ENCODE measurements around the gene GTF2A1L. TPM values are rescaled to one million over a fixed set of nuclear protein-coding genes. Genes with fewer than 3 reads are reported as not detected.

The GTF2A1L gene
- total RNA-seq, 1 donor from 2014 or later: 12.8 TPM

DNA sequence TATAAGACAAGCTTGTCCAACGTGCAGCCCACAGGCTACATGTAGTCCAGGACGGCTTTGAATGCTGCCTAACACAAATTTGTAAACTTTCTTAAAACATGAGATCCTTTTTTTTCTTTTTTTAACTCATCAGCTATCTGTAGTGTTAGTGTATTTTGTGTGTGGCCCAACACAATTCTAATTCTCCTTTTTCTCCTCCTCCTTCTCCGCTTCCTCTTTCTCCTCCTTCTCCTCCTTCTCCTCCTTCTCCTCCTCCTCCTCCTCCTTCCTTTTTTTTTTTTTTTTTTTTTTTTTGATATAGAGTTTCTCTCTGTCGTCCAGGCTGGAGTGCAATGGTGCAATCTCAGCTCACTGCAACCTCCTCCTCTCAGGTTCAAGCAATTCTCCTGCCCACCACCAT, 39.3 kb upstream of the GTF2A1L start:
- H3K27me3 ChIP-seq: no peaks in the 10 kb centered on the region
- intact Hi-C loops (cut with DNase I): loop anchor here (5.0 kb wide), 1 partner anchor 61 kb away; no protein-coding TSS in a partner anchor
- peaks cover 0 to 8% of the 10 kb centered on the region in 2 donors for H3K36me3 ChIP-seq
- H3K9me3 ChIP-seq: no peaks in the 10 kb centered on the region
- H3K27ac ChIP-seq: no peak overlapping the region
- H3K4me3 ChIP-seq: no peak overlapping the region
- TF ChIP-seq POLR2AphosphoS5 (IDR thresholded peaks at IDR 0.05; ENCODE audit: insufficient read depth in 1 of 2, low read depth in 1 of 2): no peak
- TF ChIP-seq CTCF (IDR thresholded peaks at IDR 0.05): no peak
- no peak for TF ChIP-seq POLR2A (IDR thresholded peaks at IDR 0.05)
- DNase-seq (ENCODE audit: extremely low spot score in 2 of 2): no peak
- no peaks in the 10 kb centered on the region for H3K4me1 ChIP-seq

DNA sequence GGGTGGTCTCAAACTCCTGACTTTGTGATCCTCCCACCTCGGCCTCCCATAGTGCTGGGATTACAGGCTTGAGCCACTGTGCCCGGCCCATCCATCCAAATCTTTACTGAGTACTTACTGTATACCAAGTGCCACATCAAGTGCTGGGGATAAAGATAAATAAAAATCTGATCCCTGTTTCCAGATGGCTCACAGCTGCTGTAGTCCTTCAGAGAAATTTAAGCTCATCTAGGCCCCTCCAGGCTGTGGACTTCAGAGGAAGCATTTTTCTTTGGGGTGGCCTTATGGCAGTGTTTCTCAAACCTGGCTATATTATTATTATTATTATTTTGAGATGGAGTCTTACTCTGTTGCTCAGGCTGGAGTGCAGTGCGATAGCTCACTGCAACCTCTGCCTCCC, 33.7 kb upstream of the GTF2A1L start:
- no peaks in the 10 kb centered on the region for H3K4me1 ChIP-seq

GRCh38 chr2:48584551-48584950, 33.1 kb upstream of the GTF2A1L start:
- intact Hi-C loops (cut with DNase I): no loop called here
- Histone ChIP-seq H3K36me3 (peaks cover 0 to 7% of the 10 kb centered on the region in 2 donors), H3K27ac (no peak overlapping the region), H3K4me1 (no peaks in the 10 kb centered on the region), H3K27me3 (no peaks in the 10 kb centered on the region), H3K4me3 (no peak overlapping the region), H3K9me3 (no peaks in the 10 kb centered on the region)
- TF ChIP-seq POLR2AphosphoS5 (IDR thresholded peaks at IDR 0.05; ENCODE audit: insufficient read depth in 1 of 2, low read depth in 1 of 2) (no peak), POLR2A (IDR thresholded peaks at IDR 0.05) (no peak), CTCF (IDR thresholded peaks at IDR 0.05) (no peak)
- DNase-seq (ENCODE audit: extremely low spot score in 2 of 2): no peak

More for the DNA sequence above, 33.7 kb upstream of the GTF2A1L start:
- DNase-seq (ENCODE audit: extremely low spot score in 2 of 2): no peak
- TF ChIP-seq POLR2A (IDR thresholded peaks at IDR 0.05) (no peak), CTCF (IDR thresholded peaks at IDR 0.05) (no peak), POLR2AphosphoS5 (IDR thresholded peaks at IDR 0.05; ENCODE audit: insufficient read depth in 1 of 2, low read depth in 1 of 2) (no peak)
- intact Hi-C loops (cut with DNase I): no loop called here
- H3K4me3 ChIP-seq: no peak overlapping the region
- H3K36me3 ChIP-seq: peaks cover 0 to 7% of the 10 kb centered on the region in 2 donors
- no peak overlapping the region for H3K27ac ChIP-seq
- no peaks in the 10 kb centered on the region for H3K27me3 ChIP-seq
- no peaks in the 10 kb centered on the region for H3K9me3 ChIP-seq

- Histone ChIP-seq H3K36me3 (no peaks in the 10 kb centered on the region), H3K4me3 (no peak overlapping the region), H3K27ac (no peak overlapping the region), H3K9me3 (no peaks in the 10 kb centered on the region), H3K4me1 (no peaks in the 10 kb centered on the region), H3K27me3 (no peaks in the 10 kb centered on the region)
- no peak for TF ChIP-seq POLR2A (IDR thresholded peaks at IDR 0.05)
- no peak for TF ChIP-seq CTCF (IDR thresholded peaks at IDR 0.05)
- no peak for TF ChIP-seq POLR2AphosphoS5 (IDR thresholded peaks at IDR 0.05; ENCODE audit: insufficient read depth in 1 of 2, low read depth in 1 of 2)
- intact Hi-C loops (cut with DNase I): no loop called here
- DNase-seq (ENCODE audit: extremely low spot score in 2 of 2): no peak
These were observed 31.2 kb upstream of the GTF2A1L start for GRCh38 chr2:48586433-48586832.

DNA sequence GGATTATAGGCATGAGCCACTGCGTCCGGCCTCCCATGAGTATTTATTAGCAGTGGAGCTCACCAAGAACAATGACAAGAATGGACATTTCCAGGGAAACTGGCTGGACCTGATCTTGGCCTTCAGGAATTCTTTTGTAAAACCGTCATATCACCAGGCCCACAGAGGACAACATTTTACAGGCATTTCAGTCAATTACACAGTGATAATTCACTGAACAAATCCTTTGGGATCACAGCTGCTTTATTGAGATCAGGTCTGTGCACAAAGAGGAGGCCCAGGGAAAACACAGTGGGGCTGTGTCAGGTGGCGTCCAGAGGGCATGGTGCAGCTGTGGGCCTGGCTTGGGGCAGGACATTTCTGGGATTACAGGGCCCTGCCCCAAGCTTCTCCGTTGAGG, 30.1 kb upstream of the GTF2A1L start:
- Histone ChIP-seq H3K36me3 (no peaks in the 10 kb centered on the region), H3K9me3 (no peaks in the 10 kb centered on the region), H3K27ac (no peak overlapping the region), H3K4me1 (no peaks in the 10 kb centered on the region), H3K4me3 (no peak overlapping the region), H3K27me3 (no peaks in the 10 kb centered on the region)
- intact Hi-C loops (cut with DNase I): no loop called here
- no peak for DNase-seq (ENCODE audit: extremely low spot score in 2 of 2)
- TF ChIP-seq POLR2AphosphoS5 (IDR thresholded peaks at IDR 0.05; ENCODE audit: insufficient read depth in 1 of 2, low read depth in 1 of 2) (no peak), CTCF (IDR thresholded peaks at IDR 0.05) (no peak), POLR2A (IDR thresholded peaks at IDR 0.05) (no peak)
